ENCODE results near the gene CLHC1. TPM values are rescaled to one million over a fixed set of nuclear protein-coding genes. Genes with fewer than 3 reads are reported as not detected.
A peak's percentile ranks its signal among the peaks of the same experiment; 100 is the strongest.

The CLHC1 gene
- total and polyA plus RNA-seq, 2 of the 8 experiments (the other 6 are each of a cell fraction or from before 2014, with no cell fraction given), result 2.6 to 10.8 TPM

- Histone ChIP-seq H4K20me1 (replicated peaks in 1 of 2; ENCODE audit: control insufficient read depth in 1 of 2, insufficient read depth in 2 of 2, low read length in 2 of 2) (no peaks in the 10 kb centered on the region), H3K79me1 (ENCODE audit: low read depth, low read length) (no peaks in the 10 kb centered on the region), H3K27ac (ENCODE audit: low read depth, low read length) (no peak overlapping the region), H3K36me3 (ENCODE audit: control insufficient read depth in 2 of 4, insufficient read depth in 4 of 4, low read length in 3 of 4) (no peaks in the 10 kb centered on the region), H3K4me1 (replicated peaks in 1 of 4; ENCODE audit: control insufficient read depth in 3 of 4, insufficient read depth in 4 of 4, low read length in 3 of 4) (peaks cover 12 to 26% (median 24%) of the 10 kb centered on the region in 4 experiments), H3K9me3 (ENCODE audit: insufficient read depth in 2 of 2, low read depth in 1 of 2, low read length in 1 of 2) (no peaks in the 10 kb centered on the region), H3K56ac (replicated peaks; ENCODE audit: insufficient read length, low read depth, low read length) (no peak overlapping the region), H3K14ac (ENCODE audit: insufficient read length) (no peak overlapping the region), H2BK5ac (ENCODE audit: low read depth, low read length) (no peak overlapping the region), H2BK12ac (ENCODE audit: low read depth, low read length) (peak overlapping the region; percentile 91; the same call in 1 of the 2 replicates), H3K4me3 (ENCODE audit: extremely low read depth in 1 of 4, insufficient read depth in 2 of 4, low read depth in 3 of 4, low read length in 4 of 4) (no peak overlapping the region), H4K91ac (replicated peaks; ENCODE audit: insufficient read length, low read length) (peak overlapping the region; percentile 25), H2AFZ (ENCODE audit: low read length) (no peak overlapping the region), H3K27me3 (replicated peaks in 1 of 4; ENCODE audit: control insufficient read depth in 3 of 4, extremely low read depth in 1 of 4, insufficient read depth in 3 of 4, low read length in 3 of 4) (no peaks in the 10 kb centered on the region), H4K8ac (ENCODE audit: extremely low read depth, insufficient read depth, low read length) (no peak overlapping the region), H2BK20ac (ENCODE audit: low read length) (peak overlapping the region; percentile 91; the same call in 1 of the 2 replicates), H3K23me2 (ENCODE audit: low read depth, low read length) (peaks cover 2% of the 10 kb centered on the region), H3K23ac (ENCODE audit: insufficient read length) (no peak overlapping the region), H3K9ac (replicated peaks in 1 of 4; ENCODE audit: extremely low read depth in 1 of 4, low read depth in 3 of 4, low read length in 3 of 4) (no peak overlapping the region; a peak in 1 of 7 replicates), H4K5ac (ENCODE audit: insufficient read length, low read depth, low read length) (no peak overlapping the region), H3K4ac (replicated peaks; ENCODE audit: insufficient read length, low read depth, low read length) (no peak overlapping the region), H3K4me2 (ENCODE audit: insufficient read depth in 1 of 2, low read depth in 2 of 2, low read length in 2 of 2) (peak overlapping the region in 1 of 2 experiments; percentile 13; a peak in 1 of 4 replicates), H2BK120ac (replicated peaks; ENCODE audit: low read depth, low read length) (no peak overlapping the region), H3K79me2 (ENCODE audit: control insufficient read depth in 1 of 2, insufficient read depth in 2 of 2, low read length in 2 of 2) (no peaks in the 10 kb centered on the region), H2AK5ac (ENCODE audit: low read depth, low read length) (no peak overlapping the region), H2BK15ac (ENCODE audit: low read length) (0 out of 2 replicates have a peak overlapping the region, but pooled peaks have one; percentile 78), H3K18ac (ENCODE audit: extremely low read depth, low read length) (no peak overlapping the region; the same call in 1 of the 2 replicates)
- POLR2A ChIA-PET (ENCODE audit: partially characterized antibody), result interaction anchor here (0.6 to 2.6 kb wide), 2 partner anchors 37 to 89 kb away, joined by 3 to 10 read pairs; no protein-coding TSS in a partner anchor
- CTCF ChIA-PET (ENCODE audit: partially characterized antibody), result interaction anchor here (0.6 to 3.6 kb wide), 8 partner anchors 12 to 90 kb away, joined by 3 to 18 read pairs (median 3); no protein-coding TSS in a partner anchor
- WGBS, 2 experiments (ENCODE audit: extremely low coverage in 1 of 2, insufficient coverage in 1 of 2, insufficient read length in 1 of 2, insufficient replicate concordance in 2 of 2, low coverage in 1 of 2, low lambda C conversion rate in 2 of 2, missing lambda C conversion rate in 1 of 2), result 74% methylated on average over 12 of the region's 12 CpGs; no CpG with 5 or more reads in 1 of the 2 experiments
- FAIRE-seq (no peak), DNase-seq (ENCODE audit: low read depth in 1 of 2, low spot score in 2 of 2) (no peak)
- no peak for TF ChIP-seq TEAD4 (IDR thresholded peaks at IDR 0.05; ENCODE audit: low read depth, low read length)
- no peak for TF ChIP-seq HDAC6 (IDR thresholded peaks at IDR 0.05; ENCODE audit: low read depth, low read length)
- no peak for TF ChIP-seq ZNF274 (IDR thresholded peaks at IDR 0.05; ENCODE audit: borderline replicate concordance, extremely low read depth, low read length)
- TF ChIP-seq NRF1 (IDR thresholded peaks at IDR 0.05; ENCODE audit: low read depth, low read length), result no peak
Measured at GRCh38 chr2:55138014-55138881, 93.8 kb downstream of the CLHC1 start.
